Peyer's patch (tissue), 4 donors: ENCODE measurements around the gene PVALEF.

ENCODE experiments used
- CTCF ChIP-seq, 6 experiments: fragments of 450-650 bp in 4 of 6; fragments of 200-600 bp in 2 of 6; sonication (generic) in 1 of 6; IDR thresholded peaks; one replicate each; pipeline ENCODE4 v1.5.1; 2017 to 2019; ENCODE audit warnings: antibody characterized with exemption in 6 of 6, mild to moderate bottlenecking in 3 of 6, moderate library complexity in 1 of 6
- POLR2A ChIP-seq, 2 donors: fragments of 450-650 bp; IDR thresholded peaks; one replicate each; pipeline ENCODE4 v1.5.1; 2017; ENCODE audit warnings: antibody characterized with exemption in 2 of 2, mild to moderate bottlenecking in 2 of 2, moderate library complexity in 2 of 2

GRCh38 chr17:81228420-81228819 is 63.1 kb downstream of the PVALEF start:
- TF ChIP-seq POLR2A (IDR thresholded peaks at IDR 0.05) (no peak), CTCF (IDR thresholded peaks at IDR 0.05) (no peak)
